Motor neuron (in vitro differentiated cells): ENCODE measurements around the gene ATP2A3. TPM values are rescaled to one million over a fixed set of nuclear protein-coding genes. Genes with fewer than 3 reads are reported as not detected.

Experiments
- ATAC-seq, 8 experiments: fragments of 200-7000 bp; cut with Tn5 transposase; replicated peaks in 6 of 8; 2 replicates each; pipeline ENCODE4 v1.8.0; 2021; ENCODE audit warnings: mild to moderate bottlenecking in 8 of 8, moderate library complexity in 8 of 8
- H3K27ac ChIP-seq, 2 donors: fragments of 250-450 bp; sonication (Bioruptor Pico); 2 replicates each; pipeline ENCODE4 v1.9.0; 2021; ENCODE audit warnings: antibody characterized with exemption in 2 of 2, mild to moderate bottlenecking in 2 of 2, moderate library complexity in 1 of 2
- H3K4me1 ChIP-seq, 2 donors: fragments of 250-450 bp; sonication (Bioruptor Pico); replicated peaks in 1 of 2; 2 replicates each; pipeline ENCODE4 v1.6.1; 2021; ENCODE audit warnings: antibody characterized with exemption in 2 of 2, mild to moderate bottlenecking in 2 of 2, moderate library complexity in 1 of 2
- H3K4me3 ChIP-seq, 5 donors: fragments of 250-450 bp; sonication (Bioruptor Pico); 2 replicates each; pipeline ENCODE4 v1.9.0; 2021; ENCODE audit warnings: antibody characterized with exemption in 5 of 5, mild to moderate bottlenecking in 5 of 5, moderate library complexity in 4 of 5
- WGBS, 10 experiments: fragments of 450-650 bp; shearing (Covaris generic); methylation state at CpG; one replicate each; pipeline ENCODE4 v1.0.0; 2022; 5-methylcytosine and 5-hydroxymethylcytosine counted together
- in situ Hi-C, 9 experiments: fragments of 400-800 bp; cut with MboI; loops; one replicate each; pipeline ENCODE4 v1.15.0; 2021; ENCODE audit warnings: low sequenced_read_pairs in 9 of 9, low pct_unique_long_range_greater_than_20kb in 2 of 9; ENCODE audit not compliant: unreplicated experiment in 9 of 9
- total RNA-seq, 8 experiments: library from RNA; unstranded; fragments of 300-600 nt; gene quantifications; 2 replicates each; pipeline versions ENCODE4 v1.2.3 to v1.2.4, GENCODE V29; 2022

The ATP2A3 gene
- total RNA-seq, 8 experiments from 2014 or later = 0.07 to 3.9 (median 1.00) TPM

- H3K27ac ChIP-seq = peak overlapping the region; percentile 56 to 77
- H3K4me3 ChIP-seq = peak overlapping the region; percentile 52 to 67 (median 63)
- 0 to 5% (median 2%) methylated on average over 4 to 8 of the region's 96 CpGs; no CpG with 5 or more reads in 7 of the 10 experiments for WGBS, 10 experiments
- peak; percentile 38 to 70 (median 66) for ATAC-seq
- H3K4me1 ChIP-seq = peaks cover 32 to 39% of the 10 kb centered on the region in 2 donors
- in situ Hi-C loops = no loop called here
Measured at GRCh38 chr17:3892095-3892998, 71.9 kb downstream of the ATP2A3 start.

DNA sequence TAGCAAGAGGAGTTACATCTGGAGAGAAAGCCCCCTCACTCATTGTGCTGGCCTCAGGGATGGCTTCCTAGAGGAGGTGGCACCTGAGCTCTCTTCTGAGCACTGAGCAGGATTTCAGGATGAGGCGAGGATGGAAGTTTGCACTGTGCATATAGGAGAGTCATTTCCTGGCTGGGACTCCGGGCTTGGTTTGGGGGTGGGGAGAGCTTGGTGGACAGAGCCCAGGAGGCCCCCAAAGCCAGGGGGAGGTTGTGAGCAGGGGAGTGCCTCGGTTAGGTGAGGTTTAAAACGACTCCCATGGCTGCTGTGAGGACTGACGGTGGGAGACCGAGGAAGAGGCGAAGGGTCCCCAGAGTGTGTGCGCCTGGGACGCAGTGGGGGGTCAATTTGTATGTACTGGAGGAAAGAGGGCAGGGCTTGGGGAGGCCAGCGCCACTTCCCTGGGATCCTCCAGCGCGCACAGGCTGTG, 72.6 kb downstream of the ATP2A3 start:
- Histone ChIP-seq H3K4me3 (peak overlapping the region; percentile 52 to 67 (median 63)), H3K27ac (peak overlapping the region in 1 of 2 donors; percentile 75), H3K4me1 (peaks cover 32 to 39% of the 10 kb centered on the region in 2 donors)
- 0 to 30% (median 28%) methylated on average over 1 to 7 of the region's 12 CpGs; no CpG with 5 or more reads in 6 of the 10 experiments for WGBS, 10 experiments
- in situ Hi-C loops = no loop called here
- ATAC-seq = no peak

DNA sequence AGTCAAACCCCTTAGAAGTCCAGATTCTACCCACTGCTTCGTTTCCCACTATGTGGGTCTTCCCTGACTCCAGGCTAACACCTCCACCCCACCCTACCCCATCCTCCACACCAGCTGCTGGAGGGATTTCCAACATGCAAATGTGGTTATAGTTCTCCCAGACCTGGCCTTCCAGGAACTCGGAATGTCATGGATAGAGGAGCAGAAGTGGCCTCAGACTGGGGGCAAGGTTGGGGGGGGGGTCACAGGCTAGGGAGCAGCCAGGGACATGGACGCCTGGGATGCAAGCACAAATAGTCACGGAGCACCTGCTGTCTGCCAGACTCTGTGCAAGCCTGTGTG, 73.4 kb downstream of the ATP2A3 start:
- no peak overlapping the region for H3K4me3 ChIP-seq
- ATAC-seq = no peak
- H3K4me1 ChIP-seq = peaks cover 32 to 39% of the 10 kb centered on the region in 2 donors
- WGBS, 10 experiments = 0 to 100% (median 29%) methylated on average over 1 to 3 of the region's 4 CpGs; no CpG with 5 or more reads in 2 of the 10 experiments
- H3K27ac ChIP-seq = no peak overlapping the region
- in situ Hi-C loops = no loop called here

DNA sequence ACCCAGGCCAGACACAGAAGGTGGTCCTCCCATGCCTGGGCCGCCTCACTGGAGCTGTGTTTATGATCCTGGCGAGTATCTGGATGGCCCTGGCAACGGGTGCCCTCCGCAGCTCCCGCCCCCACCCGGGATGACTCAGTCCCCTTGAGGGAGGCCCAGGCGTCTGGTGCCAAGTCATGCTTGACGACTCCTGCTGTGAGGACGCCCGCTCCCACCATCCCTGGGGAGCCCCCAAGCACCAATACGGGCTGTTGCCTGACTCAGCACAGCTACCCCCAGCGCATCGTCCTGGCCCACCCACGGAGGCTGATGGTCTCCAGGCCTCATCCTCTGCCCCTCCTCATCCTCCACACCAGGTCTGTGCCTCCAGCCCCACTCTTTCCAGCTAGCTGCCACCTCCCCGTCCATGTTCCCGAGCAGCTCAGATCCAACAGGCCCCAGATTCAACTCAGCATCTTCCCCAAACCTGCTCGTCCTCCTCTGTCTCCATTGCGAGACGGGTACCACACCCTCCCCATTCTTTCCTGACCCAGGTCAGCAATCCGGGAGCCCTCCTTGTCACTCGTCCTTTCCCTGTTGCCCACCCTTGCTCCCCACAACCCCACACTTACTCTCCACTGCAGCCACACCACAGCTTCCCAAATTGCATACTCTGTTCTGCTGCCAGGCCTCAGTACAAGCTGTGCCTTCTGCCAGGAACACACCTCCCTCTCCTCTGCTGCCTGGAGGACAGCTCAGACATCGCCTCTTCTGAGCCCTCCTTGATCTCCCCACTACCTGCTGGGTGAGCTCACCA, 74.0 kb downstream of the ATP2A3 start:
- H3K4me3 ChIP-seq = no peak overlapping the region

GRCh38 chr17:3889325-3890012, 74.8 kb downstream of the ATP2A3 start:
- WGBS, 10 experiments = 20 to 100% (median 40%) methylated on average over 1 to 3 of the region's 17 CpGs; no CpG with 5 or more reads in 3 of the 10 experiments
- H3K27ac ChIP-seq = peak overlapping the region in 1 of 2 donors; percentile 80
- in situ Hi-C loops = no loop called here
- no peak for ATAC-seq
- H3K4me1 ChIP-seq = peaks cover 32 to 39% of the 10 kb centered on the region in 2 donors
- no peak overlapping the region for H3K4me3 ChIP-seq

More for the DNA sequence above, 74.0 kb downstream of the ATP2A3 start:
- in situ Hi-C loops = no loop called here
- WGBS, 10 experiments = 16 to 100% (median 67%) methylated on average over 1 to 8 of the region's 22 CpGs; no CpG with 5 or more reads in 1 of the 10 experiments
- Histone ChIP-seq H3K4me1 (peaks cover 32 to 39% of the 10 kb centered on the region in 2 donors), H3K27ac (no peak overlapping the region)
- peak in 3 of 8 experiments; percentile 0 to 1 (median 0) for ATAC-seq

DNA sequence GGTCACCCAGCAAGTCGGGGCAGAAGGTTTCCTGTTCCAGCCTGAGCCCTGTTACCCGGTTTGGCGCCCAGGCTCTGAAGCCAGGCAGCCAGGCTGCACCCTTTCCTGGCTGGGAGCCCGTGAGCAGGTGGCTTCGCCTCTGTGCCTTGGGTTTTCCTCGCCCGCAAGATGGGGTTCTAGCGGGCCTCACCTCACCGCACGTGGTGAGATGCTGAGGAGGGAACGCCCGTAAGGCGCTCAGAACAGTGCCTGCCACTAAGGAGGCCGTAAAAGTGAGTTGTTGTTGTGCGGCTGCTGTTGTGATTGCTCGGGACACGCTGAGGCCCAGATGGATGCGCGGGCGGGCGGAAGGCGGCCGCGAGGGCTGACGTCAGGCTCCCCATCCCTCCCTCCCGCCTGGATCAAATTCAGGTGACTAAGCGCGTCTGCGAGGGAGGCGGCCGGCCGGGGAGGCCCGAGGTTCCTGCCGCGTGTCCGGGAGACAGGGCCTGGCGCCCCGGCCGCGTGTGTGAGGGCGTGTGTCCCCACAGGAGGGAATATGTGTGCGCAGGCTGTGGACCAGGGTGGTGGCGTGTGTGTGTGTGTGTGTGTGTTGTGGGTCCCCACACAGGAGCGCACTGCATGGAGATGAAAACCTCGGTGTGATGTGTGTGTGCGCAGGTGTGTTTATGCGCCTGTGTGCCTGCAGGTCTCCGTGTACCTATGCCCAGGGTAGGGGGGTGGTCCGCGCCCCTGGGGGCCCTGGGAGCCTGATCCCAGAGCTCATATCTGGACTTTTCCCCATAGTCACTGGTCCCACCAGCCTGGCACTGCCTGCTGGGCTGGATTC, 75.7 kb downstream of the ATP2A3 start:
- H3K27ac ChIP-seq = peak overlapping the region; percentile 77 to 80
- 37 to 58% (median 53%) methylated on average over 5 to 6 of the region's 50 CpGs; no CpG with 5 or more reads in 6 of the 10 experiments for WGBS, 10 experiments

DNA sequence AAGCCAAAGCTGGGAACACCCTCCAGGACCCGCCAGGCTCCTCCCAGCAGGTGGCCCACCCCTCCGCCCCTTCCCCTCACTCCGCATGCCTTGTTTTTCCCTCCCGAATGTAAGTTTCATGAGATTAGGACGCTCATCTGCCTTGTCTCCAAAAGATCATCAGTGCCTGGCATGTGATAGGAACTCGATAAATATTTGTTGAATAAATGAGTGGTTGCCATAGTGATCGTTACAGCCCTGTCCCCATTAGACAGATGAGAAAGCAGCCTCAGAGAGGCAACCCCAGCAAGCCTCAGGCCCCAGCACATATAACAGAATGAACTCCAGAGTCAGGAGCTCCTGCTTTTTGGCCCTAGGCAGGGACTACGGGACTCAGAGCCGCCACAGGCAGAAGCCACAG, 76.4 kb downstream of the ATP2A3 start:
- Histone ChIP-seq H3K27ac (peak overlapping the region; percentile 77 to 80), H3K4me1 (peaks cover 27 to 34% of the 10 kb centered on the region in 2 donors), H3K4me3 (no peak overlapping the region)
- in situ Hi-C loops = no loop called here
- no peak for ATAC-seq
- 33 to 100% (median 48%) methylated on average over 1 to 4 of the region's 9 CpGs; no CpG with 5 or more reads in 5 of the 10 experiments for whole genome bisulfite sequencing, 10 experiments

More for the DNA sequence above, 75.7 kb downstream of the ATP2A3 start:
- Histone ChIP-seq H3K4me1 (peaks cover 29 to 35% of the 10 kb centered on the region in 2 donors), H3K4me3 (peak overlapping the region in 1 of 5 donors; percentile 6)
- peak; percentile 6 to 51 (median 36) for ATAC-seq
- in situ Hi-C loops = no loop called here

DNA sequence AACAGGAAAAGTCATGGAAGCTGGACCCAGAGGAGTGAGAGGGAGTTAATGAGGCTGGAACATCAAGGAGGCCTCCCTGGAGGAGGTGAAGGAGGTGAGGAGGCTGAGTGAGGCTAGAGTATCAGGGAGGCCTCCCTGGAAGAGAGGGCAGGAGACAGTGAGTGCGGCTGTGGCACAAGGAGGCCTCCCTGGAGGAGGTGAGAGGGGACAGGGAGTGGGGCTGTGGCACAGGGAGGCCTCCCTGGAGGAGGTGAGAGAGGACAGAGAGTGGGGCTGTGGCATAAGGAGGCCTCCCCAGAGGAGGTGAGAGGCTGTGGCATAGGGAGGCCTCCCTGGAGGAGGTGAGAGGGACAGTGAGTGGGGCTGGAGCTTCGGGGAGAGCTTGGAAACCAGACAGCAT, 76.8 kb downstream of the ATP2A3 start:
- in situ Hi-C loops = no loop called here
- WGBS, 10 experiments = 75 to 83% methylated on average over 1 of the region's 2 CpGs; no CpG with 5 or more reads in 8 of the 10 experiments
- H3K4me3 ChIP-seq = no peak overlapping the region
- no peak for ATAC-seq
- no peak overlapping the region for H3K27ac ChIP-seq
- peaks cover 28 to 35% of the 10 kb centered on the region in 2 donors for H3K4me1 ChIP-seq

DNA sequence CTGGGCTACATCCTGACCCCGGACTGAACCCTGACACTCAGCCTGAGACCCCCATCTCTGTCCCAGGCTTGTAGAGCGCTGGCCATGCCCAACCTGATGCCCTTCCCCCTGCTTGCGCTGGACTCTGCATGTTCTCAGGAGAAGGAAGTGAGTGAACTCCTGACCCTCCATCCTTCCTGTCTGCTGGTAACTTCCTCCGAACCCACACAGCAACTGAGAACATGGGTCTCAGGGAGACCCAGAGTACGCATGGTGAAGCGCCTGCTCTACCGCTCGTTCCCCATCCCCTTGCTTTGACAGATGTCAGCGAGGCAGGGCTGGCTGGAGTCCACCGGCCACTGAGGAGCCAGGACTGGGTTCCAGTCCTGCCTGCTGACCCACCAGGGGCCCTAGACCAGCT, 77.5 kb downstream of the ATP2A3 start:
- WGBS, 10 experiments = 80 to 100% (median 94%) methylated on average over 2 to 7 of the region's 10 CpGs; no CpG with 5 or more reads in 6 of the 10 experiments
- no peak overlapping the region for H3K27ac ChIP-seq

GRCh38 chr17:3885970-3886369, 78.3 kb downstream of the ATP2A3 start:
- Histone ChIP-seq H3K27ac (no peak overlapping the region), H3K4me1 (peaks cover 23 to 29% of the 10 kb centered on the region in 2 donors), H3K4me3 (no peak overlapping the region)
- WGBS, 10 experiments = 67 to 81% methylated on average over 2 to 4 of the region's 4 CpGs; no CpG with 5 or more reads in 8 of the 10 experiments
- peak in 2 of 8 experiments; percentile 37 to 52 for ATAC-seq
- in situ Hi-C loops = no loop called here

More for the DNA sequence above, 77.5 kb downstream of the ATP2A3 start:
- H3K4me1 ChIP-seq = peaks cover 31 to 37% of the 10 kb centered on the region in 2 donors
- no peak for ATAC-seq
- H3K4me3 ChIP-seq = no peak overlapping the region
- in situ Hi-C loops = no loop called here

DNA sequence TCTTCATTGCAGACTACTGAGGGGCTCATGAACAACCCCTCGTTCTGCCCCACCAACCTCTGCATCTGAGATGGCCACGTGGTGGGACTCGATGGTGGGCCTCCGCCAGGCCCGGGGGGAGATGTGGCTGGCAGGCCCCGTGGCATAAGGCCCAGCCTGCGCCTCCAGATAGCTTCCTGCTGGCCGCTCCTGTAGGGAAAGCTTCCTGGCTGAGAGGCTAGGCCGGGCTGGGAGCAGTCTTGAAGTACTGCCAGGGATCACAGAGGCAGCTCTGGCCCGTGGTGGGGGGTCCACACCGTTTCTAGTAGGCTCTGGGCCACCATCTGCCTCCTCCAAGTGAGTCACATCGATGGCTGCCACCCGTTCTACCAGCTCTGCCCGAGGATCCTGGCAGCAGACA, 79.0 kb downstream of the ATP2A3 start:
- no peak for ATAC-seq
- in situ Hi-C loops = no loop called here

More for the DNA sequence above, 79.0 kb downstream of the ATP2A3 start:
- Histone ChIP-seq H3K4me3 (no peak overlapping the region), H3K27ac (no peak overlapping the region), H3K4me1 (peaks cover 18 to 22% of the 10 kb centered on the region in 2 donors)
- WGBS, 10 experiments = 85 to 96% methylated on average over 5 of the region's 14 CpGs; no CpG with 5 or more reads in 8 of the 10 experiments
